ENCODE measurements around the gene PTPN22.
A peak's percentile ranks its signal among the peaks of the same experiment; 100 is the strongest.

The PTPN22 gene

GRCh38 chr1:113846391-113847035 is 25.0 kb downstream of the PTPN22 start:
- no peak for DNase-seq

GRCh38 chr1:113836534-113836933 is 35.0 kb downstream of the PTPN22 start:
- no peak for DNase-seq

DNA sequence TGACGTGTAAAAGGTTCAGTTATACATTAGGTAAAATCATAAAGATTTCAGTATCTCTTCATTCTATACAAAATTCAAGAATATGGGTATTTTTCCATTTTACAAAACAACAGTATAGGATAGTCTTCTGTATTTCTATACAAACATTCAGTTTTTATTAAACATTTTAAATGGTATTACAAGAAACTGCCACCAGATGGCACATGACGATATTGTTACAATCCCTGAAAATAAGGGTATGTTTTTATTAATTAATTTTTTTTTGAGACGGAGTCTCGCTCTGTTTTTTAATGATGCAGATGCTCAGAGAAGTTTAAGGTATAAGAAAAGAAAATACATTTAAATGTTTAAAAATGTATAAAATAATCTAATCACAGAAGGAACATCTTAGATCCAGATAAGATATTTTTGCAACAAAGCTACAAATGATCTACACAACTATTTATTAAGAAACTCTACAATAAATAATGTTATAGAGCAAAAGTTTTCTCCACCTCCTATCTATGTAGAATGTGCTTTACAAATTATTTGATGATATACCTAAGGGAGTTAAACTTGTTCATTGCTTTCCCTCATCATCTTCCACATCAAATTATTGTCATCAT is 35.7 kb downstream of the PTPN22 start:
- no peak for DNase-seq

DNA sequence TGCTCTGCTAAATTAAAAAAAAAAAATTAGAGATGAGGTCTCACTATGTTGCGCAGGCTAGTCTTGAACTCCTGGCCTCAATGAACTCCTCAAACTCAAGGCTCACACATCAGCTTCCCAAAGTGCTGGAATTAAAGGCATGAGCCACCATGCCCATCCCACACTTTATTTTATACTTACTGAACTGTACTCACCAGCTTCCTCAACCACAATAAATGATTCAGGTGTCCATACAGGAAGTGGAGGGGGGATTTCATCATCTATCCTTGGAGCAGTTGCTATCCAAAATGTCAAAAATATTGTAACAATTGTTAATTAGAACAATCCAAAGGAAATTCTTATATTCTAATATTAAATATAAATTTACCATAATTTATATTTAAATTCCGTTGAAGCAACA is 36.8 kb downstream of the PTPN22 start:
- DNase-seq = no peak

- no peak for DNase-seq
Observed at GRCh38 chr1:113830039-113830438, 41.5 kb downstream of the PTPN22 start.

DNA sequence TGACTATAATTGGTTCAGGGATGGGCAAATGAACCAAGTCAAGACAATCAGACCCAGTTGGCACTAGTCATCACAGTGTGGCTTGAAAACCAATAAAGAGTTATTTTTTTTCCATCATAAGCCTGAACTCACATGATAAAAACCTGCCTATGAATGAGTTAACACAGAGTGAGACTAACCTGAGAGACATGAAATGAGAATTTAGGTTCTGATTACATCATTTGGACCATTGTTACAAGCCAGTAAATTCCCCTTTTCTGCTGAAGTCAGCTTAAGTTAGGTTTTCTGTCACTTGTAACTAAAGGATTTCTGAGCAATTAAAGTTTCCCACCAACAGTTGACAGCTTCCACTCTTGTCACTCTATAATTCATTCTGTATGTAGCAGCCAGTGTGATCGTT is 49.6 kb downstream of the PTPN22 start:
- no peak for DNase-seq

- DNase-seq = no peak
Observed at GRCh38 chr1:113818578-113818977, 52.9 kb downstream of the PTPN22 start.

- no peak for DNase-seq
Observed at GRCh38 chr1:113813218-113813617, 58.3 kb downstream of the PTPN22 start.

GRCh38 chr1:113812661-113813135 is 58.8 kb downstream of the PTPN22 start:
- peak; percentile 17 for DNase-seq

- DNase-seq = peak; percentile 99
Observed at GRCh38 chr1:113811888-113812660, 59.4 kb downstream of the PTPN22 start, which contains the start of gene RSBN1. TSS of gene RSBN1 (minus strand) at chr1:113812476. CDS start at chr1:113812412, 64 bp downstream.

DNA sequence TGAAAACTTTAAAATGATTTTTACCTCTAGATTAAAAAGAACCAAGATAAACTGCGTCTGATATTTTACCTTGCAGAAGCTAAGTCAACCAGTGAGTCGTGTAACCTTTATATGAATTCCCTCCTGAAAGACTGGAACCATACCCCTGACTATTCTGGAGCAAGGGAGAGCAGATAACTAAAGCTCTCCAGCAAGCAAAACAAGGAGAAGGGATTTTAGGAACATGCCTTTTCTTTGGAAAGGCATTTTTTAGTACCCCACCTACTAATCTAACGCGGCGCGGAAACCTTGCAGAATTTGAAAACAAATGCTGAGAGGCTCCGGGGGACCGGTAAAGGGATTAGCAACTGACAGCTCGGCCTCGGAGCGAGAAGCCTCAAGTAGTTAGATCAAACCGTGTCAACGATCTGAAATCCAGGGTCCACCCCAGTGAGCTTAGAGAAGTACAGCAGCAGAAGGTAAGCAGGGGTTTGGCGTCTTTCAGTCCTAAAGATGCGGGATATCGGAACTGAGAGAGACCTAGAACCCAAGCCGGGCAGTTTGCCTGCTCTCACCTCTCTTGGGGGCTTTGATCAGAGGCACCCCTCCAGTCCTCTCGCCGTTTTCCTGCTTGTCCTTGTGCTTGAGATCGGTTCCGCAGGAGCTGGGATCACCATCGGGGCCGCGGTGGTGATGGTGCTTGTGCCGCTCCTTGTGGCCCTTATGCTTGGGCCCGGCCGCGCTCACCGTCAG is 60.2 kb downstream of the PTPN22 start:
- no peak for DNase-seq

- no peak for DNase-seq
Observed at GRCh38 chr1:113809670-113810602, 61.6 kb downstream of the PTPN22 start.

GRCh38 chr1:113808450-113809195 is 62.9 kb downstream of the PTPN22 start:
- no peak for DNase-seq

DNA sequence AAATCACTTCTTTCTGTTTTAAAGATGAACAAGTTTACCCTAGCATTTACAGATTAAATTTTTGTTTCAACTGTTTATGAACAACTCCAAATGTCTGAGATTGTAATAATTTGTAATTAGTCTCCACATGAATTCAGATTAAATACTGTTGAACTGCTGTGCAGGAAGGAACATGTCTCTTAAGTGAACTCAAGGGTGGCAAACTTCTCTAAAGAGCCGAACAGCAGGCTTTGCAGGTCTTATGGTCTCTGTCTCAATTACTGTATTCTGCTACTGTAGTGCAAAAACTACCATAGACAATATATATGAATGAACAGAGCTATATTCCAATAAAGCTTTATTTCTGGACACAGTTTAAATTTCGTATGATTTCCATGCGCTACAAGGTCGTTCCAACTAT is 65.9 kb downstream of the PTPN22 start:
- DNase-seq = no peak

DNA sequence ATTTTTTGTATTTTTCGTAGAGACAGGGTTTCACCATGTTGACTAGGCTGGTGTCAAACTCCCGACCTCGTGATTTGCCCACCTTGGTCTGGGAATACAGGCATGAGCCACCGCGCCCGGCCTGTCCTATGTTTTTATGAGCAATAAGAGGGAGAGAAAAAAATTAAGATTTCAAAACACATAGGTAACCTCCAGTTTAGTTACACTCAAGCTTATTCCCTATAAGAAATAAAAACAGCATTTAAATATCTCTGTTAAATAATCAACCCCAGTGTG is 66.3 kb downstream of the PTPN22 start:
- DNase-seq = no peak

DNA sequence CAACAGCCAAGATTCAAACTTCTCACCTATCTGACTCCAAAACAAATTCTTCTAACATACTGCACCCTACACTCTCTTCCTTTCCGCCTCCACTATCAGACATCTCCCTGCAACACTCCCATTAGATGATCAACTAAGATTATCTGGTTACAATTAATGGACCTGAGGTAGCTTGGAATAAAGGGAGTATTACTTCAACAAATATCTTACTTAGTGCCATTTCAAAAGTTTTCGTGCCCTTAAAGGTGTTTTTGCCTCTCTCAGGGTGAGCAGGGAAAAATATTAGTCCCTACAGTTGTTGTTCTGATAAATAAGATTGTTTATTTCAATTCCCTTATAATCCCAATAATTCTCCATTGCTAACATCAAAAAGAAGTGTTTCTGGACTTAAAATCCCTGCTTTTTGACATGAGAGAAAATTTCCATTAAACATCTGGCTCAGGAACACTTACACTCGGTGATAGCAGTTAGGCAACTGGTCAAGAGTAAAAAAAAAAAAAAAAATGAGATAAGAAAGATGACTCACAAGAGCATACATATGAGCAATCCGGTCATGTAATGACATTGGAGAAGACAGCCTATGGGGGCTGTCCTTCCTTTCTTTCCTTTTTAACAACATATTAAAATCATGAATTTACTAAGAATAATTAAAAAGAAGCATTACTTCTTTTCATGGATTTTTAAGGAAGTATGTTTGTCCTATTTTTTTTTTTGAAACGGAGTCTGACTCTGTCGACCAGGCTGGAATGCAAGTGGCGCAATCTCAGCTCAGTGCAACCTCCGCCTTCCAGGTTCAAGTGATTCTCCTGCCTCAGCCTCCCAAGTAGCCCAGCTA is 66.9 kb downstream of the PTPN22 start:
- DNase-seq = no peak

DNA sequence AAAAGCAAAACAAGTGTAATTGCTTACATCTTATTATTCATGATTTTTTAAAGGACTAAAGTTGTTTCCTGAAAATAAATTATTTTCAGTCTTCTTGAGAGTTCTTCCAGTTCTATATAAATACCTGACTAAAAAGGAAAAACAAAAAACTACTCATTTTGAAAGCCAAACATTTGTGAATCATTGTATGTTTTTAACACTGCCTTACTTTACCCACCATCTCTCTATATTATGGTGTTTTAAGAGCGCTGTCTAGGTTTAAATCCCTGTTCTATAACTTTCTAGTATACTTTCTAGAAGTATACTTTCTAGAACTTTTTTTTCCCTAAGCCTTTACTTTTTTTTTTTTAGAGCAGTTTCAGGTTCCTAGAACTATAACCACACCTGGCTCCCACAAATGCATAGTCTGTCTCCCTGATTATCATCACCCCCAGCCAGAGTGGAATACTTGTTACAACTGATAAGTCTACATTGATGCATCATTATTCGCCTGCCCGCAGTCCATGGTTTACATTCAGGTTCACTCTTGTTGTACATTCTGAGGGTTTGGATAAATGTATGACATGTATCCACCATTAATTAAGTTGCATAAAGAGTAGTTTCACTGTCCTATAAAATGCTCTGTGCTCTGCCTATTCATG is 69.0 kb downstream of the PTPN22 start:
- DNase-seq = no peak

- no peak for DNase-seq
Observed at GRCh38 chr1:113800487-113800886, 71.0 kb downstream of the PTPN22 start.

DNA sequence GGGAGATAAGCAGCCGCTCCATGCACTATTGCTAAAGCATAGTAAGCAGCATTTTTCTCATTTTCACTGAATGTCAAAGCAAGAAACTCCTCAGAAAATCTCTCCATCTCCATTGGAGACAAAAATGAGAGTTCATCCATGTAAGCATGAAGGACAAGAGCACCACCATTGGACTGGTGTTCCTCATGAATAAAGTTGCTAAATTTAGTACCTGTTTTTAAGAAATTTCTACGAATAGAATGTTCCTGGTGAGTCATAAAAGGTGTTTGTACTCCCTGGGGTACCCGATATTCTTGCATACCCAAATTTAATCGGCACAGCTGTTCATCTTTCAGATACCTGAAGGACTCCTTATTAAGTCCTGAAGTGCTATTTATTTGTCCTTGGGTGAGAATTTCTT is 74.0 kb downstream of the PTPN22 start:
- no peak for DNase-seq
